Mesendoderm (in vitro differentiated cells): ENCODE measurements around the gene BSN.

ENCODE experiments used
- DNase-seq: peaks from one replicate; pipeline ENCODE4 v3.0.0; 2013
- H2AK5ac ChIP-seq: 2 replicates; pipeline ENCODE4 v1.6.1; 2013; ENCODE audit warnings: low read length, inconsistent platforms
- H2BK120ac ChIP-seq: 2 replicates; pipeline ENCODE4 v1.6.1; 2013; ENCODE audit warnings: low read depth, mild to moderate bottlenecking, low read length, moderate library complexity, mixed read lengths
- H2BK15ac ChIP-seq: replicated peaks from 2 replicates; pipeline ENCODE4 v1.6.1; 2013; ENCODE audit warnings: low read depth, mild to moderate bottlenecking, moderate library complexity
- H2BK5ac ChIP-seq: 2 replicates; pipeline ENCODE4 v1.6.1; 2013; ENCODE audit warnings: low read length, inconsistent platforms
- H3K18ac ChIP-seq: 2 replicates; pipeline ENCODE4 v1.6.1; 2013; ENCODE audit warnings: mild to moderate bottlenecking, low read length, mixed read lengths
- H3K23ac ChIP-seq: one replicate; pipeline ENCODE4 v1.6.1; 2013; ENCODE audit warnings: low read length
- H3K27ac ChIP-seq: 2 replicates; pipeline ENCODE4 v1.5.1; 2013; ENCODE audit warnings: low read depth, mild to moderate bottlenecking, inconsistent platforms, low read length, moderate library complexity
- H3K27me3 ChIP-seq: 2 replicates; pipeline ENCODE4 v1.6.1; 2013; ENCODE audit warnings: low read length, control low read depth, mild to moderate bottlenecking, inconsistent platforms; ENCODE audit not compliant: insufficient read depth, poor library complexity
- H3K36me3 ChIP-seq: 2 replicates; pipeline ENCODE4 v1.6.1; 2013; ENCODE audit warnings: low read length, inconsistent platforms; ENCODE audit not compliant: control insufficient read depth, insufficient read depth
- H3K4ac ChIP-seq: one replicate; pipeline ENCODE4 v1.6.1; 2013; ENCODE audit warnings: low read depth, mild to moderate bottlenecking, low read length, moderate library complexity
- H3K4me1 ChIP-seq: 2 replicates; pipeline ENCODE4 v1.6.1; 2013; ENCODE audit warnings: low read depth, low read length, inconsistent platforms; ENCODE audit not compliant: control insufficient read depth
- H3K4me2 ChIP-seq: 2 replicates; pipeline ENCODE4 v1.6.1; 2013; ENCODE audit warnings: low read length
- H3K4me3 ChIP-seq: 2 replicates; pipeline ENCODE4 v1.5.1; 2013; ENCODE audit warnings: mild to moderate bottlenecking, low read length
- H3K56ac ChIP-seq: one replicate; pipeline ENCODE4 v1.6.1; 2013; ENCODE audit warnings: low read length
- H3K79me1 ChIP-seq: 2 replicates; pipeline ENCODE4 v1.6.1; 2013; ENCODE audit warnings: low read length, inconsistent platforms
- H3K79me2 ChIP-seq: 2 replicates; pipeline ENCODE4 v1.6.1; 2013; ENCODE audit warnings: mild to moderate bottlenecking, low read length; ENCODE audit not compliant: control insufficient read depth, insufficient read depth
- H3K9ac ChIP-seq: 2 replicates; pipeline ENCODE4 v1.6.1; 2013; ENCODE audit warnings: low read length, inconsistent platforms
- H4K5ac ChIP-seq: one replicate; pipeline ENCODE4 v1.6.1; 2013; ENCODE audit warnings: low read length
- H4K8ac ChIP-seq: one replicate; pipeline ENCODE4 v1.6.1; 2013; ENCODE audit warnings: low read depth, mild to moderate bottlenecking, control low read depth, low read length, moderate library complexity
- WGBS: extraction: QIAGEN DNeasy Blood & Tissue Kit; methylation state at CpG from one replicate; pipeline ENCODE4 v1.1.7; 2013; ENCODE audit warnings: low lambda C conversion rate, missing lambda C conversion rate; ENCODE audit not compliant: insufficient coverage; ENCODE audit errors: extremely low coverage; 5-methylcytosine and 5-hydroxymethylcytosine counted together

BSN gene

GRCh38 chr3:49616491-49616941, 62.2 kb downstream of the BSN start:
- H3K79me2 ChIP-seq = no peaks in the 10 kb centered on the region
- H4K5ac ChIP-seq = no peak overlapping the region
- H3K56ac ChIP-seq = peak overlapping the region; percentile 15
- no peak for DNase-seq
- no peaks in the 10 kb centered on the region for H3K79me1 ChIP-seq
- no peak overlapping the region for H3K9ac ChIP-seq
- no peak overlapping the region for H3K4me2 ChIP-seq
- H2AK5ac ChIP-seq = no peak overlapping the region
- H2BK120ac ChIP-seq = no peak overlapping the region
- H3K23ac ChIP-seq = no peak overlapping the region
- no peak overlapping the region for H3K4ac ChIP-seq
- no peak overlapping the region for H3K4me3 ChIP-seq
- no peak overlapping the region for H3K27ac ChIP-seq
- WGBS = no CpG with 5 or more reads among the region's 6 CpGs
- H3K18ac ChIP-seq = no peak overlapping the region
- no peaks in the 10 kb centered on the region for H3K27me3 ChIP-seq
- H2BK15ac ChIP-seq = no peak overlapping the region
- no peaks in the 10 kb centered on the region for H3K4me1 ChIP-seq
- H4K8ac ChIP-seq = no peak overlapping the region
- H2BK5ac ChIP-seq = no peak overlapping the region
- H3K36me3 ChIP-seq = no peaks in the 10 kb centered on the region

GRCh38 chr3:49617390-49618013, 63.2 kb downstream of the BSN start:
- Histone ChIP-seq H3K27me3 (no peaks in the 10 kb centered on the region), H3K27ac (no peak overlapping the region), H2BK5ac (no peak overlapping the region), H3K79me1 (no peaks in the 10 kb centered on the region), H2AK5ac (no peak overlapping the region), H3K9ac (no peak overlapping the region), H3K79me2 (no peaks in the 10 kb centered on the region), H3K23ac (no peak overlapping the region), H4K8ac (no peak overlapping the region), H2BK15ac (no peak overlapping the region), H3K4me3 (no peak overlapping the region), H3K4ac (no peak overlapping the region), H3K4me1 (no peaks in the 10 kb centered on the region), H2BK120ac (no peak overlapping the region), H3K4me2 (no peak overlapping the region), H3K36me3 (no peaks in the 10 kb centered on the region), H3K56ac (no peak overlapping the region), H4K5ac (no peak overlapping the region), H3K18ac (no peak overlapping the region)
- no CpG with 5 or more reads among the region's 7 CpGs for WGBS
- DNase-seq = no peak

- Histone ChIP-seq H2BK5ac (no peak overlapping the region), H3K23ac (no peak overlapping the region), H3K36me3 (no peaks in the 10 kb centered on the region), H3K4me3 (no peak overlapping the region), H3K9ac (no peak overlapping the region), H4K5ac (no peak overlapping the region), H2AK5ac (no peak overlapping the region), H3K4me1 (no peaks in the 10 kb centered on the region), H3K79me2 (no peaks in the 10 kb centered on the region), H2BK15ac (no peak overlapping the region), H3K27ac (no peak overlapping the region), H3K56ac (no peak overlapping the region), H3K4me2 (no peak overlapping the region), H3K79me1 (no peaks in the 10 kb centered on the region), H3K27me3 (no peaks in the 10 kb centered on the region), H2BK120ac (no peak overlapping the region), H4K8ac (no peak overlapping the region), H3K4ac (no peak overlapping the region), H3K18ac (no peak overlapping the region)
- WGBS = no CpG with 5 or more reads among the region's 4 CpGs
- DNase-seq = peak; percentile 20
These were observed 64.1 kb downstream of the BSN start for GRCh38 chr3:49618412-49618811.

- no CpG with 5 or more reads among the region's 5 CpGs for WGBS
- no peaks in the 10 kb centered on the region for H3K4me1 ChIP-seq
- no peaks in the 10 kb centered on the region for H3K79me1 ChIP-seq
- H2BK120ac ChIP-seq = no peak overlapping the region
- H3K18ac ChIP-seq = no peak overlapping the region
- no peak overlapping the region for H2BK15ac ChIP-seq
- no peak overlapping the region for H2BK5ac ChIP-seq
- no peak overlapping the region for H3K4me3 ChIP-seq
- no peak overlapping the region for H3K56ac ChIP-seq
- no peak overlapping the region for H4K5ac ChIP-seq
- H3K79me2 ChIP-seq = no peaks in the 10 kb centered on the region
- no peaks in the 10 kb centered on the region for H3K36me3 ChIP-seq
- DNase-seq = no peak
- H4K8ac ChIP-seq = no peak overlapping the region
- H3K4ac ChIP-seq = no peak overlapping the region
- H3K4me2 ChIP-seq = no peak overlapping the region
- H2AK5ac ChIP-seq = no peak overlapping the region
- H3K23ac ChIP-seq = no peak overlapping the region
- H3K9ac ChIP-seq = no peak overlapping the region
- H3K27me3 ChIP-seq = no peaks in the 10 kb centered on the region
- no peak overlapping the region for H3K27ac ChIP-seq
These were observed 65.4 kb downstream of the BSN start for GRCh38 chr3:49619649-49620048.

- Histone ChIP-seq H3K18ac (no peak overlapping the region), H3K27me3 (no peaks in the 10 kb centered on the region), H3K27ac (no peak overlapping the region), H3K36me3 (no peaks in the 10 kb centered on the region), H3K9ac (no peak overlapping the region), H2AK5ac (no peak overlapping the region), H2BK15ac (no peak overlapping the region), H3K4me1 (no peaks in the 10 kb centered on the region), H3K79me2 (no peaks in the 10 kb centered on the region), H3K23ac (no peak overlapping the region), H3K56ac (no peak overlapping the region), H3K4me3 (no peak overlapping the region), H3K4ac (no peak overlapping the region), H2BK120ac (no peak overlapping the region), H3K4me2 (no peak overlapping the region), H4K5ac (no peak overlapping the region), H4K8ac (no peak overlapping the region), H2BK5ac (no peak overlapping the region), H3K79me1 (no peaks in the 10 kb centered on the region)
- no peak for DNase-seq
- no CpG with 5 or more reads among the region's 8 CpGs for WGBS
These were observed 66.5 kb downstream of the BSN start for GRCh38 chr3:49620728-49621127.

GRCh38 chr3:49623071-49623470, 68.8 kb downstream of the BSN start:
- Histone ChIP-seq H3K4me2 (no peak overlapping the region), H3K27me3 (no peaks in the 10 kb centered on the region), H4K8ac (no peak overlapping the region), H3K4me1 (no peaks in the 10 kb centered on the region), H2AK5ac (no peak overlapping the region), H3K18ac (no peak overlapping the region), H3K79me2 (no peaks in the 10 kb centered on the region), H3K4me3 (no peak overlapping the region), H2BK15ac (no peak overlapping the region), H3K36me3 (no peaks in the 10 kb centered on the region), H3K27ac (no peak overlapping the region), H4K5ac (no peak overlapping the region), H2BK5ac (no peak overlapping the region), H3K79me1 (no peaks in the 10 kb centered on the region), H3K23ac (no peak overlapping the region), H3K9ac (no peak overlapping the region), H3K56ac (no peak overlapping the region), H3K4ac (no peak overlapping the region), H2BK120ac (no peak overlapping the region)
- no CpG with 5 or more reads among the region's 1 CpG for WGBS
- DNase-seq = no peak
